ENCODE measurements around the gene ISYNA1.

GRCh38 chr19:18435178-18435841, 2.6 kb downstream of the ISYNA1 start:
- TF ChIP-seq POLR2AphosphoS5 (IDR thresholded peaks at IDR 0.05; ENCODE audit: insufficient read depth, low read depth, low read length) (no peak), POLR2A (IDR thresholded peaks at IDR 0.05; ENCODE audit: low read depth, low read length) (no peak), CTCF (IDR thresholded peaks at IDR 0.05; ENCODE audit: extremely low read depth in 1 of 2, insufficient read depth in 1 of 2, low read depth in 1 of 2, low read length in 2 of 2) (no peak), EZH2 (IDR thresholded peaks at IDR 0.05; ENCODE audit: borderline replicate concordance, low read depth, low read length, severe bottlenecking) (no peak), JUN (IDR thresholded peaks at IDR 0.05; ENCODE audit: borderline replicate concordance, insufficient read depth, insufficient read length, low read depth) (no peak), FOS (IDR thresholded peaks at IDR 0.05; ENCODE audit: borderline replicate concordance, insufficient read depth, low read length) (no peak)
- TF ChIP-seq, protein P1, sequence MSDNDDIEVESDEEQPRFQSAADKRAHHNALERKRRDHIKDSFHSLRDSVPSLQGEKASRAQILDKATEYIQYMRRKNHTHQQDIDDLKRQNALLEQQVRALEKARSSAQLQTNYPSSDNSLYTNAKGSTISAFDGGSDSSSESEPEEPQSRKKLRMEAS (IDR thresholded peaks at IDR 0.05; ENCODE audit: insufficient read depth, insufficient read length) = no peak
